Epithelial cell of proximal tubule (primary cell): Measurements from ENCODE around the gene AHCYL1. TPM values are rescaled to one million over a fixed set of nuclear protein-coding genes. Genes with fewer than 3 reads are reported as not detected.

Experiments
- DNase-seq: peaks from one replicate; pipeline ENCODE4 v3.0.0-alpha.2; 2011; ENCODE audit warnings: low read depth
- H3K4me3 ChIP-seq: 2 replicates; pipeline ENCODE4 v1.5.1; 2011; ENCODE audit warnings: low read depth, mild to moderate bottlenecking, low read length
- CTCF ChIP-seq: conservative IDR thresholded peaks from 2 replicates; pipeline ENCODE4 v1.5.1; 2012; ENCODE audit warnings: low read depth, mild to moderate bottlenecking, low read length
- total RNA-seq: library from RNA; depleted of rRNA; stranded (reverse); fragments of >200 nt; gene quantifications from 2 replicates; pipeline ENCODE4 v1.2.3, GENCODE V29; 2015

Gene AHCYL1
- total RNA-seq, 1 donor from 2014 or later = 54.9 TPM

GRCh38 chr1:109988349-109988914, 3.9 kb downstream of the AHCYL1 start:
- TF ChIP-seq CTCF = no peak
- no peak overlapping the region for H3K4me3 ChIP-seq
- no peak for DNase-seq

- TF ChIP-seq CTCF = no peak
- no peak overlapping the region for H3K4me3 ChIP-seq
- DNase-seq = peak; percentile 32
Measured at GRCh38 chr1:109989506-109990301, 5.1 kb downstream of the AHCYL1 start.

GRCh38 chr1:109990302-109990653, 5.7 kb downstream of the AHCYL1 start:
- TF ChIP-seq CTCF = no peak
- no peak overlapping the region for H3K4me3 ChIP-seq

GRCh38 chr1:109991400-109991925, 6.9 kb downstream of the AHCYL1 start:
- TF ChIP-seq CTCF = no peak
- no peak for DNase-seq

More at GRCh38 chr1:109990302-109990653, 5.7 kb downstream of the AHCYL1 start:
- no peak for DNase-seq

GRCh38 chr1:109993885-109994284, 9.3 kb downstream of the AHCYL1 start:
- H3K4me3 ChIP-seq = no peak overlapping the region
- no peak for DNase-seq
- TF ChIP-seq CTCF = no peak

More at GRCh38 chr1:109991400-109991925, 6.9 kb downstream of the AHCYL1 start:
- no peak overlapping the region for H3K4me3 ChIP-seq

- no peak overlapping the region for H3K4me3 ChIP-seq
- no peak for TF ChIP-seq CTCF
- DNase-seq = no peak
Measured at GRCh38 chr1:109994654-109995053, 10.1 kb downstream of the AHCYL1 start.
